HepG2 (cell line): Measurements from ENCODE around the gene IKZF5. TPM values are rescaled to one million over a fixed set of nuclear protein-coding genes. Genes with fewer than 3 reads are reported as not detected.

Experiments
- AKNA ChIP-seq: sonication (generic); formaldehyde crosslinking; IDR thresholded peaks from 2 replicates; pipeline ENCODE4 v1.4.0; 2020; ENCODE audit warnings: missing genetic modification reagents, borderline replicate concordance
- BRD4 ChIP-seq: sonication (generic); formaldehyde crosslinking; IDR thresholded peaks from 2 replicates; pipeline ENCODE4 v1.4.0; 2020; ENCODE audit warnings: missing genetic modification reagents
- CENPBD1 ChIP-seq: sonication (generic); formaldehyde crosslinking; IDR thresholded peaks from 2 replicates; pipeline ENCODE4 v1.8.0; 2022; ENCODE audit warnings: missing genetic modification reagents, low read depth, mild to moderate bottlenecking, borderline replicate concordance
- DPF2 ChIP-seq: sonication (generic); formaldehyde crosslinking; IDR thresholded peaks from 2 replicates; pipeline ENCODE4 v1.4.0; 2020; ENCODE audit warnings: mild to moderate bottlenecking, low read depth, missing genetic modification reagents, borderline replicate concordance
- FOSL1 ChIP-seq: sonication (generic); formaldehyde crosslinking; IDR thresholded peaks from 2 replicates; pipeline ENCODE4 v1.9.0; 2021; ENCODE audit warnings: missing genetic modification reagents, borderline replicate concordance
- KDM6A ChIP-seq: IDR thresholded peaks from 2 replicates; pipeline ENCODE4 v1.6.1; 2016; ENCODE audit warnings: low read depth
- LRRFIP1 ChIP-seq: sonication (generic); formaldehyde crosslinking; conservative IDR thresholded peaks from 2 replicates; pipeline ENCODE4 v1.4.0; 2020; ENCODE audit warnings: missing genetic modification reagents
- NR2F2 ChIP-seq: IDR thresholded peaks from 2 replicates; pipeline ENCODE4 v1.6.1; 2012; ENCODE audit warnings: low read depth, inconsistent platforms, borderline replicate concordance
- POLR2AphosphoS2 ChIP-seq: IDR thresholded peaks from 2 replicates; pipeline ENCODE4 v1.6.1; 2011; ENCODE audit warnings: low read depth, low read length, improper control_type of control experiment
- RAD21 ChIP-seq: fragments of 450-650 bp; formaldehyde crosslinking; IDR thresholded peaks from 2 replicates; pipeline ENCODE4 v1.5.0; 2020; ENCODE audit warnings: mild to moderate bottlenecking
- RARA ChIP-seq: IDR thresholded peaks from 2 replicates; pipeline ENCODE4 v1.6.1; 2016; ENCODE audit warnings: missing genetic modification reagents, missing compliant biosample characterization
- TCF7L2 ChIP-seq: IDR thresholded peaks from 2 replicates; pipeline ENCODE4 v1.6.1; 2011; ENCODE audit warnings: mild to moderate bottlenecking, low read depth, low read length, moderate library complexity
- ZBTB37 ChIP-seq: sonication (generic); formaldehyde crosslinking; IDR thresholded peaks from 2 replicates; pipeline ENCODE4 v1.4.0; 2020; ENCODE audit warnings: mild to moderate bottlenecking, missing genetic modification reagents
- ZNF101 ChIP-seq: sonication (generic); formaldehyde crosslinking; IDR thresholded peaks from 2 replicates; pipeline ENCODE4 v1.4.0; 2020; ENCODE audit warnings: mild to moderate bottlenecking, low read depth, missing genetic modification reagents, borderline replicate concordance
- ZNF235 ChIP-seq: sonication (generic); formaldehyde crosslinking; IDR thresholded peaks from 2 replicates; pipeline ENCODE4 v1.8.1; 2023; ENCODE audit warnings: mild to moderate bottlenecking, missing genetic modification reagents, borderline replicate concordance
- ZNF282 ChIP-seq: fragments of 450-650 bp; IDR thresholded peaks from 2 replicates; pipeline ENCODE4 v1.6.1; 2018; ENCODE audit not compliant: partially characterized antibody
- ZNF501 ChIP-seq: sonication (generic); formaldehyde crosslinking; IDR thresholded peaks from 2 replicates; pipeline ENCODE4 v1.5.1; 2020; ENCODE audit warnings: mild to moderate bottlenecking, moderate library complexity, missing genetic modification reagents
- ZNF530 ChIP-seq: sonication (generic); formaldehyde crosslinking; IDR thresholded peaks from 2 replicates; pipeline ENCODE4 v1.5.0; 2020; ENCODE audit warnings: low read depth, mild to moderate bottlenecking, missing genetic modification reagents
- ZNF546 ChIP-seq: sonication (generic); formaldehyde crosslinking; conservative IDR thresholded peaks from 2 replicates; pipeline ENCODE4 v1.8.1; 2023; ENCODE audit warnings: mild to moderate bottlenecking, missing genetic modification reagents
- ZNF777 ChIP-seq: sonication (generic); formaldehyde crosslinking; IDR thresholded peaks from 2 replicates; pipeline ENCODE4 v1.4.0; 2020; ENCODE audit warnings: missing genetic modification reagents
- ZSCAN12 ChIP-seq: sonication (generic); formaldehyde crosslinking; IDR thresholded peaks from 2 replicates; pipeline ENCODE4 v1.9.0; 2021; ENCODE audit warnings: mild to moderate bottlenecking, missing genetic modification reagents
- polyA plus RNA-seq, 8 experiments: library from polyadenylated mRNA; depleted of rRNA in 3 of 8; stranded (reverse) in 7 of 8; unstranded in 1 of 8; fragments of >200 nt; fragmentation: Illumina TruSeq in 4 of 8; extraction: Trizol in 4 of 8; gene quantifications; 2 replicates each; pipeline versions ENCODE4 v1.2.1 to v1.2.3, GENCODE V29; 2011 to 2016; ENCODE audit warnings: low read depth in 4 of 8, missing spikeins in 1 of 8, mixed read lengths in 1 of 8; ENCODE audit not compliant: insufficient read depth in 1 of 8
- total RNA-seq, 5 experiments: library from RNA; depleted of rRNA; stranded (reverse); fragments of >200 nt; fragmentation: Illumina TruSeq; extraction: Trizol; gene quantifications; 2 replicates each; pipeline ENCODE4 v1.2.3, GENCODE V29; 2016; ENCODE audit warnings: low read depth in 1 of 5

IKZF5 gene
- total and polyA plus RNA-seq, 2 of the 13 experiments (the other 11 are each of a cell fraction or from before 2014, with no cell fraction given), result 3.7 to 12.0 TPM

- TF ChIP-seq LRRFIP1 (CRISPR knock-in tag) (no peak), RAD21 (CRISPR knock-in tag) (peak; percentile 64; the same call in 1 of the 2 replicates), AKNA (CRISPR knock-in tag) (no peak), ZBTB37 (no peak), KDM6A (CRISPR knock-in tag) (no peak), ZNF501 (CRISPR knock-in tag) (0 out of 2 replicates have a peak, but pooled peaks have one; percentile 3), ZNF530 (no peak), ZNF282 (no peak), FOSL1 (CRISPR knock-in tag) (no peak), NR2F2 (no peak), ZNF546 (no peak), DPF2 (CRISPR knock-in tag) (no peak), BRD4 (no peak; the same call in 1 of the 2 replicates), TCF7L2 (no peak), ZNF777 (0 out of 2 replicates have a peak, but pooled peaks have one; percentile 2), ZSCAN12 (peak; percentile 52; the same call in 1 of the 2 replicates), ZNF101 (CRISPR knock-in tag) (no peak), RARA (no peak), ZNF235 (CRISPR knock-in tag) (no peak), CENPBD1 (CRISPR knock-in tag) (no peak), POLR2AphosphoS2 (no peak)
These were observed 668 bp upstream of the IKZF5 start (continued) for GRCh38 chr10:123009105-123009820.
